Stimulated activated CD8-positive, alpha-beta memory T cell treated with anti-CD3 and anti-CD28 coated beads, Interleukin-4, amount 100 ng/mL, for 48 hours (primary cell): ENCODE data around the gene TULP4.
"Not testable (repeated sequence)": the region's sequence is repeated elsewhere in the genome, so short reads cannot be mapped to it uniquely, and the experiment has no call there.

ENCODE experiments used
- DNase-seq: peaks from one replicate; pipeline ENCODE4 v3.0.0-alpha.2; 2020

The TULP4 gene

GRCh38 chr6:158366363-158366762 is 54.1 kb downstream of the TULP4 start:
- DNase-seq, result no peak

GRCh38 chr6:158367816-158368215 is 55.6 kb downstream of the TULP4 start:
- no peak for DNase-seq

- DNase-seq, result no peak
These were observed 57.0 kb downstream of the TULP4 start for GRCh38 chr6:158369241-158369640.

- no peak for DNase-seq
These were observed 58.5 kb downstream of the TULP4 start for GRCh38 chr6:158370805-158371204.

- DNase-seq, result no peak
These were observed 59.0 kb downstream of the TULP4 start for GRCh38 chr6:158371261-158371660.

GRCh38 chr6:158372574-158372973 is 60.3 kb downstream of the TULP4 start:
- DNase-seq, result no peak

GRCh38 chr6:158373214-158373613 is 60.9 kb downstream of the TULP4 start:
- DNase-seq, result no peak

GRCh38 chr6:158374020-158374419 is 61.8 kb downstream of the TULP4 start:
- no peak for DNase-seq

- DNase-seq, result no peak
These were observed 64.4 kb downstream of the TULP4 start for GRCh38 chr6:158376631-158377081.

GRCh38 chr6:158377860-158378259 is 65.6 kb downstream of the TULP4 start:
- DNase-seq, result no peak

GRCh38 chr6:158379336-158379735 is 67.1 kb downstream of the TULP4 start:
- no peak for DNase-seq

- no peak for DNase-seq
These were observed 68.9 kb downstream of the TULP4 start for GRCh38 chr6:158381214-158381613.

GRCh38 chr6:158382491-158382890 is 70.2 kb downstream of the TULP4 start:
- no peak for DNase-seq

- DNase-seq, result no peak
These were observed 70.8 kb downstream of the TULP4 start for GRCh38 chr6:158383057-158383456.

GRCh38 chr6:158383542-158383941 is 71.3 kb downstream of the TULP4 start:
- DNase-seq, result no peak

GRCh38 chr6:158384671-158385110 is 72.4 kb downstream of the TULP4 start:
- DNase-seq, result no peak

- no peak for DNase-seq
These were observed 74.8 kb downstream of the TULP4 start for GRCh38 chr6:158387036-158387435.

GRCh38 chr6:158387578-158387977 is 75.3 kb downstream of the TULP4 start:
- DNase-seq, result no peak

- DNase-seq, result no peak
These were observed 76.5 kb downstream of the TULP4 start for GRCh38 chr6:158388727-158389126.

- DNase-seq, result no peak
These were observed 77.1 kb downstream of the TULP4 start for GRCh38 chr6:158389193-158389919.

- DNase-seq, result no peak
These were observed 79.0 kb downstream of the TULP4 start for GRCh38 chr6:158391276-158391675.

GRCh38 chr6:158391977-158392376 is 79.7 kb downstream of the TULP4 start:
- DNase-seq, result not testable (repeated sequence)

- no peak for DNase-seq
These were observed 83.9 kb downstream of the TULP4 start for GRCh38 chr6:158396136-158396535.

- no peak for DNase-seq
These were observed 85.3 kb downstream of the TULP4 start for GRCh38 chr6:158397578-158397977.
